Mesothelial cell of epicardium (in vitro differentiated cells): ENCODE data around the gene SIRPB1. TPM values are rescaled to one million over a fixed set of nuclear protein-coding genes. Genes with fewer than 3 reads are reported as not detected.

ENCODE experiments used
- DNase-seq, 2 experiments: peaks; one replicate each; pipeline ENCODE4 v3.0.0; 2021; ENCODE audit warnings: low spot score in 2 of 2; ENCODE audit not compliant: unreplicated experiment in 2 of 2
- H3K27ac Mint-ChIP-seq: 2 replicates; pipeline ENCODE4 v1.8.0; 2021; ENCODE audit warnings: mixed read lengths
- H3K27me3 Mint-ChIP-seq: 2 replicates; pipeline ENCODE4 v1.8.0; 2021; ENCODE audit warnings: low read depth, mixed read lengths
- H3K36me3 Mint-ChIP-seq: 2 replicates; pipeline ENCODE4 v1.8.0; 2021; ENCODE audit warnings: mixed read lengths
- H3K4me1 Mint-ChIP-seq: 2 replicates; pipeline ENCODE4 v1.8.0; 2021; ENCODE audit warnings: mixed read lengths
- H3K4me3 Mint-ChIP-seq: 2 replicates; pipeline ENCODE4 v1.8.0; 2021; ENCODE audit warnings: mild to moderate bottlenecking, moderate library complexity, mixed read lengths
- H3K9me3 Mint-ChIP-seq: 2 replicates; pipeline ENCODE4 v1.8.0; 2021; ENCODE audit warnings: mixed read lengths
- CTCF ChIP-seq: fragments of 200-600 bp; sonication (generic); IDR thresholded peaks from one replicate; pipeline ENCODE4 v1.5.0; 2021; ENCODE audit warnings: antibody characterized with exemption; ENCODE audit not compliant: unreplicated experiment
- total RNA-seq: library from RNA; stranded (reverse); gene quantifications from 3 replicates; pipeline ENCODE4 v1.2.1, GENCODE V29; 2021

The SIRPB1 gene
- total RNA-seq, 1 donor from 2014 or later, result 0.54 TPM

GRCh38 chr20:1664911-1665310 is 45.1 kb upstream of the SIRPB1 start:
- H3K9me3 Mint-ChIP-seq, result no peaks in the 10 kb centered on the region
- H3K4me1 Mint-ChIP-seq, result no peaks in the 10 kb centered on the region
- peaks cover 34% of the 10 kb centered on the region for H3K27me3 Mint-ChIP-seq
- no peak overlapping the region for H3K27ac Mint-ChIP-seq
- no peak overlapping the region for H3K4me3 Mint-ChIP-seq
- TF ChIP-seq CTCF, result no peak
- no peak for DNase-seq
- no peaks in the 10 kb centered on the region for H3K36me3 Mint-ChIP-seq

GRCh38 chr20:1663917-1664316 is 44.1 kb upstream of the SIRPB1 start:
- no peak for TF ChIP-seq CTCF
- Mint-ChIP-seq H3K36me3 (no peaks in the 10 kb centered on the region), H3K9me3 (no peaks in the 10 kb centered on the region), H3K4me1 (no peaks in the 10 kb centered on the region), H3K4me3 (no peak overlapping the region), H3K27me3 (peaks cover 36% of the 10 kb centered on the region), H3K27ac (no peak overlapping the region)
- no peak for DNase-seq

- no peak overlapping the region for H3K27ac Mint-ChIP-seq
- H3K36me3 Mint-ChIP-seq, result no peaks in the 10 kb centered on the region
- H3K27me3 Mint-ChIP-seq, result peaks cover 50% of the 10 kb centered on the region
- no peaks in the 10 kb centered on the region for H3K4me1 Mint-ChIP-seq
- no peak overlapping the region for H3K4me3 Mint-ChIP-seq
- TF ChIP-seq CTCF, result no peak
- no peak for DNase-seq
- H3K9me3 Mint-ChIP-seq, result no peaks in the 10 kb centered on the region
These were observed 41.9 kb upstream of the SIRPB1 start for GRCh38 chr20:1661542-1662299.

- DNase-seq, result no peak
- no peak for TF ChIP-seq CTCF
- Mint-ChIP-seq H3K4me3 (no peak overlapping the region), H3K9me3 (no peaks in the 10 kb centered on the region), H3K36me3 (no peaks in the 10 kb centered on the region), H3K4me1 (no peaks in the 10 kb centered on the region), H3K27me3 (peaks cover 54% of the 10 kb centered on the region), H3K27ac (no peak overlapping the region)
These were observed 40.4 kb upstream of the SIRPB1 start for GRCh38 chr20:1660246-1660645.

- TF ChIP-seq CTCF, result no peak
- Mint-ChIP-seq H3K36me3 (no peaks in the 10 kb centered on the region), H3K27me3 (peaks cover 57% of the 10 kb centered on the region), H3K4me1 (no peaks in the 10 kb centered on the region), H3K27ac (no peak within 1 kb of the TSS), H3K4me3 (no peak within 1 kb of the TSS), H3K9me3 (no peaks in the 10 kb centered on the region)
- DNase-seq, result no peak
These were observed 37.9 kb upstream of the SIRPB1 start, which contains the start of gene SIRPG for GRCh38 chr20:1657556-1658334. SIRPG (minus strand) TSS chr20:1657779; CDS start chr20:1657714, 65 bp downstream.
